ENCODE data around the gene ATE1. TPM values are rescaled to one million over a fixed set of nuclear protein-coding genes. Genes with fewer than 3 reads are reported as not detected.

The ATE1 gene
- total and polyA plus RNA-seq, 10 of the 15 experiments (the other 5 are each of a cell fraction or from before 2014, with no cell fraction given): 4.3 to 22.7 (median 15.9) TPM

- Histone ChIP-seq H3K4me3 (no peak overlapping the region), H2AFZ (ENCODE audit: control insufficient read depth, low read depth, low read length) (no peak overlapping the region), H3K4me1 (ENCODE audit: control insufficient read depth, insufficient read depth, low read length) (peaks cover 8% of the 10 kb centered on the region), H3K9ac (ENCODE audit: control insufficient read depth, insufficient read depth, low read length) (no peak overlapping the region), H4K20me1 (ENCODE audit: control insufficient read depth, insufficient read depth) (no peaks in the 10 kb centered on the region), H3K4me2 (ENCODE audit: control insufficient read depth, insufficient read depth) (no peak overlapping the region), H3K27me3 (replicated peaks in 1 of 2; ENCODE audit: control insufficient read depth in 2 of 2, insufficient read depth in 2 of 2, low read length in 1 of 2) (no peaks in the 10 kb centered on the region), H3K79me2 (ENCODE audit: control insufficient read depth, insufficient read depth, low read length) (no peaks in the 10 kb centered on the region), H3K27ac (ENCODE audit: control insufficient read depth, insufficient read depth) (no peak overlapping the region), H3K9me3 (replicated peaks; ENCODE audit: control insufficient read depth, insufficient read depth, low read length) (peaks cover 7% of the 10 kb centered on the region; the same call in 2 of the 3 replicates), H3K36me3 (ENCODE audit: control insufficient read depth in 2 of 2, insufficient read depth in 2 of 2, low read length in 1 of 2) (no peaks in the 10 kb centered on the region)
- in situ Hi-C loops (cut with MboI) (no loop called here), intact Hi-C loops (cut with micrococcal nuclease; ENCODE audit: unreplicated experiment) (loop anchor here (5.0 kb wide), 2 partner anchors 76 to 151 kb away; no protein-coding TSS in a partner anchor)
- RAD21 ChIA-PET (ENCODE audit: unreplicated experiment): no interaction called here
- SMC1A ChIA-PET (ENCODE audit: uncharacterized antibody, unreplicated experiment): no interaction called here
- no peak for FAIRE-seq
- no TSS peak for BruUV-seq (replicated peaks)
- no peak for TF ChIP-seq MXI1 (IDR thresholded peaks at IDR 0.05; ENCODE audit: low read depth, low read length)
- TF ChIP-seq MAX (IDR thresholded peaks at IDR 0.05; ENCODE audit: low read depth, low read length): no peak
- TF ChIP-seq MYC (IDR thresholded peaks at IDR 0.05; ENCODE audit: insufficient read depth, insufficient read length, insufficient replicate concordance, low read length, severe bottlenecking): no peak
- TF ChIP-seq, protein P1, sequence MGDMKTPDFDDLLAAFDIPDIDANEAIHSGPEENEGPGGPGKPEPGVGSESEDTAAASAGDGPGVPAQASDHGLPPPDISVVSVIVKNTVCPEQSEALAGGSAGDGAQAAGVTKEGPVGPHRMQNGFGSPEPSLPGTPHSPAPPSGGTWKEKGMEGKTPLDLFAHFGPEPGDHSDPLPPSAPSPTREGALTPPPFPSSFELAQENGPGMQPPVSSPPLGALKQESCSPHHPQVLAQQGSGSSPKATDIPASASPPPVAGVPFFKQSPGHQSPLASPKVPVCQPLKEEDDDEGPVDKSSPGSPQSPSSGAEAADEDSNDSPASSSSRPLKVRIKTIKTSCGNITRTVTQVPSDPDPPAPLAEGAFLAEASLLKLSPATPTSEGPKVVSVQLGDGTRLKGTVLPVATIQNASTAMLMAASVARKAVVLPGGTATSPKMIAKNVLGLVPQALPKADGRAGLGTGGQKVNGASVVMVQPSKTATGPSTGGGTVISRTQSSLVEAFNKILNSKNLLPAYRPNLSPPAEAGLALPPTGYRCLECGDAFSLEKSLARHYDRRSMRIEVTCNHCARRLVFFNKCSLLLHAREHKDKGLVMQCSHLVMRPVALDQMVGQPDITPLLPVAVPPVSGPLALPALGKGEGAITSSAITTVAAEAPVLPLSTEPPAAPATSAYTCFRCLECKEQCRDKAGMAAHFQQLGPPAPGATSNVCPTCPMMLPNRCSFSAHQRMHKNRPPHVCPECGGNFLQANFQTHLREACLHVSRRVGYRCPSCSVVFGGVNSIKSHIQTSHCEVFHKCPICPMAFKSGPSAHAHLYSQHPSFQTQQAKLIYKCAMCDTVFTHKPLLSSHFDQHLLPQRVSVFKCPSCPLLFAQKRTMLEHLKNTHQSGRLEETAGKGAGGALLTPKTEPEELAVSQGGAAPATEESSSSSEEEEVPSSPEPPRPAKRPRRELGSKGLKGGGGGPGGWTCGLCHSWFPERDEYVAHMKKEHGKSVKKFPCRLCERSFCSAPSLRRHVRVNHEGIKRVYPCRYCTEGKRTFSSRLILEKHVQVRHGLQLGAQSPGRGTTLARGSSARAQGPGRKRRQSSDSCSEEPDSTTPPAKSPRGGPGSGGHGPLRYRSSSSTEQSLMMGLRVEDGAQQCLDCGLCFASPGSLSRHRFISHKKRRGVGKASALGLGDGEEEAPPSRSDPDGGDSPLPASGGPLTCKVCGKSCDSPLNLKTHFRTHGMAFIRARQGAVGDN (IDR thresholded peaks at IDR 0.05): no peak
- no peak for TF ChIP-seq ZNF24 (IDR thresholded peaks at IDR 0.05)
- no peak for TF ChIP-seq SKIL (IDR thresholded peaks at IDR 0.05; ENCODE audit: low read depth, poor library complexity, severe bottlenecking)
- no peak for TF ChIP-seq RELB (IDR thresholded peaks at IDR 0.05; ENCODE audit: low read depth)
- TF ChIP-seq SREBF1 (IDR thresholded peaks at IDR 0.05; ENCODE audit: low read length): no peak
- no peak for TF ChIP-seq ZNF217 (IDR thresholded peaks at IDR 0.05)
- TF ChIP-seq EED (IDR thresholded peaks at IDR 0.05; ENCODE audit: low read depth): no peak
- no peak for TF ChIP-seq ZBED1 (IDR thresholded peaks at IDR 0.05; ENCODE audit: borderline replicate concordance)
- TF ChIP-seq BCLAF1 (IDR thresholded peaks at IDR 0.05): no peak
- TF ChIP-seq YBX1 (IDR thresholded peaks at IDR 0.05): no peak
- DNase-seq (ENCODE audit: low read depth, low spot score): no peak
- POLR2A ChIA-PET: no interaction called here
- WGBS (ENCODE audit: insufficient coverage, insufficient replicate concordance, low lambda C conversion rate, missing lambda C conversion rate): 95% methylated on average over 3 of the region's 3 CpGs
- CTCF ChIA-PET: interaction anchor here (1.1 kb wide), 1 partner anchor 10 kb away, joined by 5 read pairs; no protein-coding TSS in a partner anchor
- ATAC-seq: no peak
These were observed 176.6 kb downstream of the ATE1 start for GRCh38 chr10:121751191-121751760.

All from GM12878 (cell line).